ENCODE results near the gene AMBP.

Gene AMBP

DNA sequence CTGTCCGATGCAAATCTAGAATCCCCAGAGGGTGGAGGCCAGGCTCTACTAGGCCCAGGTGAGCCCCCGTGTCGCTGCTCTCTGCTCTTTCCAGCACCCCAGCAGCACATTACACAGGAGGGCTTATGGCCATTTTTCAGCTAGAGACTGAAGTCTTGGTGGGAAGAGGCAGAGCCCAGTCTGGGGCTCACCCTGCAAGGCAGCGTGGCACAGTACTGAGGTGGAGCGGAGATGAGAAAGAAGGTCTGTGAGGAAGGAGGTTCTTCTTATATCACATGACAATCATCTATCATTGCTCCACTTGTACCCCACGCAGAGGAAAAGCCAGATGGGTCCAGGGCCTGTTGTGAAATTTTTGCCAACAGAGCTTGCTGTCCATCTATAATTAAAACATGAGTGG, 31.0 kb upstream of the AMBP start:
- H3K4me3 ChIP-seq (ENCODE audit: low read depth, low read length): no peak overlapping the region
- no peaks in the 10 kb centered on the region for H3K36me3 ChIP-seq (ENCODE audit: control insufficient read depth in 2 of 2, insufficient read depth in 1 of 2, low read length in 2 of 2)
- POLR2A ChIA-PET: interaction anchor here (0.8 kb wide), 1 partner anchor 179 kb away, joined by 3 read pairs; no protein-coding TSS in a partner anchor
- H3K4me1 ChIP-seq (ENCODE audit: control insufficient read depth, insufficient read depth, low read length): no peaks in the 10 kb centered on the region
- CTCF ChIA-PET: interaction anchor here (0.5 to 10.8 kb wide), 25 partner anchors 9 to 244 kb away, joined by 3 to 225 read pairs (median 11); partner anchors contain the start of genes COL27A1 and KIF12
- no peaks in the 10 kb centered on the region for H3K9me3 ChIP-seq (ENCODE audit: control insufficient read depth, insufficient read depth, low read depth, low read length)
- no peak overlapping the region for H3K27ac ChIP-seq (ENCODE audit: extremely low read depth, low read depth, low read length)
- TF ChIP-seq ZBTB1 (tag by site-specific recombination; IDR thresholded peaks at IDR 0.05) (no peak), ZNF514 (tag by site-specific recombination; IDR thresholded peaks at IDR 0.05) (no peak), ZFP41 (tag by site-specific recombination; IDR thresholded peaks at IDR 0.05; ENCODE audit: borderline replicate concordance) (no peak), ZFP3 (tag by site-specific recombination; IDR thresholded peaks at IDR 0.05; ENCODE audit: low read depth) (no peak), OVOL3 (tag by site-specific recombination; IDR thresholded peaks at IDR 0.05) (no peak), ZNF26 (tag by site-specific recombination; IDR thresholded peaks at IDR 0.05) (no peak), ZNF140 (tag by site-specific recombination; IDR thresholded peaks at IDR 0.05) (no peak), ZNF175 (tag by site-specific recombination; IDR thresholded peaks at IDR 0.05) (no peak), PRDM6 (tag by site-specific recombination; IDR thresholded peaks at IDR 0.05) (no peak), SP2 (tag by site-specific recombination; IDR thresholded peaks at IDR 0.05) (no peak), ZNF707 (tag by site-specific recombination; IDR thresholded peaks at IDR 0.05) (no peak), HOXC10 (CRISPR knock-in tag; IDR thresholded peaks at IDR 0.05) (no peak), ZNF837 (tag by site-specific recombination; IDR thresholded peaks at IDR 0.05) (no peak), ZNF585B (tag by site-specific recombination; IDR thresholded peaks at IDR 0.05) (no peak), ZNF645 (tag by site-specific recombination; IDR thresholded peaks at IDR 0.05) (no peak)

GRCh38 chr9:114108016-114108833, 30.1 kb upstream of the AMBP start:
- no peaks in the 10 kb centered on the region for H3K9me3 ChIP-seq (ENCODE audit: control insufficient read depth, insufficient read depth, low read depth, low read length)
- CTCF ChIA-PET: interaction anchor here (0.5 to 10.8 kb wide), 74 partner anchors 8 to 1809 kb away, joined by 3 to 225 read pairs (median 4); partner anchors contain the start of genes AMBP, COL27A1 and KIF12

More at GRCh38 chr9:114108016-114108833, 30.1 kb upstream of the AMBP start:
- H3K27ac ChIP-seq (ENCODE audit: extremely low read depth, low read depth, low read length): no peak overlapping the region
- no peak for TF ChIP-seq ZNF626 (tag by site-specific recombination; IDR thresholded peaks at IDR 0.05)
- TF ChIP-seq ZBTB17 (tag by site-specific recombination; IDR thresholded peaks at IDR 0.05): 0 out of 2 replicates have a peak, but pooled peaks have one; percentile 22
- TF ChIP-seq, protein P1, sequence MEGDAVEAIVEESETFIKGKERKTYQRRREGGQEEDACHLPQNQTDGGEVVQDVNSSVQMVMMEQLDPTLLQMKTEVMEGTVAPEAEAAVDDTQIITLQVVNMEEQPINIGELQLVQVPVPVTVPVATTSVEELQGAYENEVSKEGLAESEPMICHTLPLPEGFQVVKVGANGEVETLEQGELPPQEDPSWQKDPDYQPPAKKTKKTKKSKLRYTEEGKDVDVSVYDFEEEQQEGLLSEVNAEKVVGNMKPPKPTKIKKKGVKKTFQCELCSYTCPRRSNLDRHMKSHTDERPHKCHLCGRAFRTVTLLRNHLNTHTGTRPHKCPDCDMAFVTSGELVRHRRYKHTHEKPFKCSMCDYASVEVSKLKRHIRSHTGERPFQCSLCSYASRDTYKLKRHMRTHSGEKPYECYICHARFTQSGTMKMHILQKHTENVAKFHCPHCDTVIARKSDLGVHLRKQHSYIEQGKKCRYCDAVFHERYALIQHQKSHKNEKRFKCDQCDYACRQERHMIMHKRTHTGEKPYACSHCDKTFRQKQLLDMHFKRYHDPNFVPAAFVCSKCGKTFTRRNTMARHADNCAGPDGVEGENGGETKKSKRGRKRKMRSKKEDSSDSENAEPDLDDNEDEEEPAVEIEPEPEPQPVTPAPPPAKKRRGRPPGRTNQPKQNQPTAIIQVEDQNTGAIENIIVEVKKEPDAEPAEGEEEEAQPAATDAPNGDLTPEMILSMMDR (tag by site-specific recombination; IDR thresholded peaks at IDR 0.05): peak; percentile 82
- peak; percentile 70; the same call in 1 of the 2 replicates for TF ChIP-seq ZNF2 (tag by site-specific recombination; IDR thresholded peaks at IDR 0.05)
- TF ChIP-seq, protein P2, sequence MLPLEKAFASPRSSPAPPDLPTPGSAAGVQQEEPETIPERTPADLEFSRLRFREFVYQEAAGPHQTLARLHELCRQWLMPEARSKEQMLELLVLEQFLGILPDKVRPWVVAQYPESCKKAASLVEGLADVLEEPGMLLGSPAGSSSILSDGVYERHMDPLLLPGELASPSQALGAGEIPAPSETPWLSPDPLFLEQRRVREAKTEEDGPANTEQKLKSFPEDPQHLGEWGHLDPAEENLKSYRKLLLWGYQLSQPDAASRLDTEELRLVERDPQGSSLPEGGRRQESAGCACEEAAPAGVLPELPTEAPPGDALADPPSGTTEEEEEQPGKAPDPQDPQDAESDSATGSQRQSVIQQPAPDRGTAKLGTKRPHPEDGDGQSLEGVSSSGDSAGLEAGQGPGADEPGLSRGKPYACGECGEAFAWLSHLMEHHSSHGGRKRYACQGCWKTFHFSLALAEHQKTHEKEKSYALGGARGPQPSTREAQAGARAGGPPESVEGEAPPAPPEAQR (tag by site-specific recombination; IDR thresholded peaks at IDR 0.05): no peak
- 0 out of 2 replicates have a peak, but pooled peaks have one; percentile 26 for TF ChIP-seq ZFP69B (tag by site-specific recombination; IDR thresholded peaks at IDR 0.05)
- TF ChIP-seq ZNF654 (tag by site-specific recombination; IDR thresholded peaks at IDR 0.05; ENCODE audit: low read depth): peak; percentile 69
- POLR2A ChIA-PET: interaction anchor here (0.6 to 1.5 kb wide), 5 partner anchors 33 to 183 kb away, joined by 3 to 9 read pairs (median 3); no protein-coding TSS in a partner anchor
- H3K36me3 ChIP-seq (ENCODE audit: control insufficient read depth in 2 of 2, insufficient read depth in 1 of 2, low read length in 2 of 2): no peaks in the 10 kb centered on the region
- no peak overlapping the region for H3K4me3 ChIP-seq (ENCODE audit: low read depth, low read length)
- no peaks in the 10 kb centered on the region for H3K4me1 ChIP-seq (ENCODE audit: control insufficient read depth, insufficient read depth, low read length)
